Uterus (tissue), 2 donors: Measurements from ENCODE around the gene DPP4.

Experiments used
- CTCF ChIP-seq, 4 experiments: fragments of 200-600 bp in 2 of 4; fragments of 450-650 bp in 2 of 4; sonication (generic) in 2 of 4; IDR thresholded peaks; one replicate each; pipeline ENCODE4 v1.5.1; 2016 to 2019; ENCODE audit warnings: antibody characterized with exemption in 4 of 4, mild to moderate bottlenecking in 2 of 4, moderate library complexity in 1 of 4
- POLR2A ChIP-seq, 2 donors: fragments of 450-650 bp; IDR thresholded peaks; one replicate each; pipeline ENCODE4 v1.6.1; 2016; ENCODE audit warnings: antibody characterized with exemption in 2 of 2, mild to moderate bottlenecking in 1 of 2, moderate library complexity in 1 of 2

GRCh38 chr2:162056796-162057399 lies 17.1 kb downstream of the DPP4 start:
- no peak for TF ChIP-seq CTCF (IDR thresholded peaks at IDR 0.05)
- no peak for TF ChIP-seq POLR2A (IDR thresholded peaks at IDR 0.05)
